ENCODE measurements around the gene PRC1.

Gene PRC1

DNA sequence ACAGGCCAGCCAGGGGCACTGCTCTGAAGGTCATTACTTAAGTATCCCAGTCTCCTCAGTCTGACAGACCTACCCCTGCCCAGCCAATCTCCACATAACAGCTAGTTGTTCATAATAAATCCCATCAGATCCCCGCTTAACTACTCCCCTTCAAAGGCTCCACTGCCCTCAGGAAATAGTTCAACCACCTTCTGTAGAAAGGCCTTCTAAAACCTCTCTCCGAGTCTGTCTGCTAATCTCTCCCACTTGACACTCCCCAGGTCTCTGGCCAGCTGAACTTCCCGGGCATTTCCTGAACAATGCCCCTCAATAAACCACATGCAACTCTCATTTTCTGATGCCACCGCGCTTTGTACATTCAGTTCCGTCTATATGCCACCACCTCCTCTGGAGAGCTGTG is 6.0 kb downstream of the PRC1 start:
- no peak for DNase-seq

- DNase-seq, result no peak
Observed at GRCh38 chr15:90987561-90988141, 6.7 kb downstream of the PRC1 start.

DNA sequence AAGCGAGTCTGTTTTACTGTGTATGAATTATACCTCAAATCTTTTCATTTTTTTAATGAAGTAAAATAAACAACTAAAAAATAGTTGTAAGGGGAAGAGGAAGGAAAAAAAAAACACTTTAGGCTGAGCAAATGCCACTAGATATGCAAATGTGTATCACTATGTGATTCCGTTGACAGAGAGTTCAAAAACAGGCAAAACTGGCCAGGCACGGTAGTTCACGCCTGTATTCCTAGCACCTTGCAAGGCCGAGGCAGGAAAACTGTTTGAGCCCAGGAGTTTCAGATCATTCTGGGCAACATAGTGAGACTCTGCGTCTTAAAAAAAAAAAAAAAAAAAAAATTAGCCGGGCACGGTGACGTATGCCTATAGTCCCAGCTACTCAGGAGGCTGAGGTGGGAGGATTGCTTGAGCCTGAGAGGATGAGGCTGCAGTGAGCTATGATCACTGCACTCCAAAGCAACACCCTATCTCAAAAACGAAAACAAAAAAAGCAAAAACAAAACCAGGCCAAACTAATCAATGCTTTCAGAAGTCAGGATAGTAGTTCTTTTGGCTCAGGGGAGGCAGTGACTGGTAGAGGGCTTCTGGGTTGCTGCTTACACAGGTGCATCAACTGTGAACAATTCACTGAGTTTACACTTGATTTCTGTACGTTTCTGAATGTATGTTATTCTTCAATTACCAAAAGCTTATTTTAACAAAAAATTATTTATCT is 7.4 kb downstream of the PRC1 start:
- no peak for DNase-seq

DNA sequence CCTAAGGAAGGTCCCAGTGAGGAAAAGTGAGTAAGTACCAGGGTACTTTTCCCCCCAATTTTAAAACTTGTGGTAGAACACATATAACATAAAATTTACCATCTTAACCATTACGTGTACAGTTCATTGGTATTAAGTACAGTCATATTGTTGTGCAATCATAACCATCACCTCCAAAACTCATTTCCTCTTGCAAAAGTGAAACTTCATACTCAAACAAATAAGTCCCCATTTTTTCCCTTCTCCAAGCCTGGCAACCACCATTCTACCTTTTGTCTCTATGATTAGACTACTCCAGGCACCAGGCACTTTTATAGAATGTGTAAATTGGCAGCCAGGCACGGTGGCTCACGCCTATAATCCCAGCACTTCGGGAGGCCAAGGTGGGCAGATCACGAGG is 12.2 kb downstream of the PRC1 start:
- DNase-seq, result no peak

DNA sequence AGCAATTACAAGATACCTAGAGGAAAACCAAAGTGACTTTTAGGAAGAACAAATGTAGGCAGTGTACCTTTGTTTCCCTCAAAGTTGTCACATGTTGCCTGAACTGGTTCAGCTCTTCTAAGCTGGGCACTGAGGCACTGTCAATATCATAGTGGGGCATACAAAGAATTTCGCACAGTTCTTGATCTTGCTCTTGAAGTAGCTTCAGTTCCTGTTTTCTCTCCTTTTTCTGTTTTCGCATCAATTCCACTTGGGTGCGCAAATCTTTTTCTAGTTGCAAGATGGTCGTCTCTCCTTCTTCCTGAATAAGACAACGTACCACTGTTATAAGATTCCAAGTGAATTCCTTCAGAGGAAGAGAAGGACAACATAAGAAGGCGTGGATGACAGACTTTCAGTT is 12.7 kb downstream of the PRC1 start:
- no peak for DNase-seq

- DNase-seq, result no peak
Observed at GRCh38 chr15:90979582-90979981, 14.8 kb downstream of the PRC1 start.

- no peak for DNase-seq
Observed at GRCh38 chr15:90974216-90974615, 20.1 kb downstream of the PRC1 start.

DNA sequence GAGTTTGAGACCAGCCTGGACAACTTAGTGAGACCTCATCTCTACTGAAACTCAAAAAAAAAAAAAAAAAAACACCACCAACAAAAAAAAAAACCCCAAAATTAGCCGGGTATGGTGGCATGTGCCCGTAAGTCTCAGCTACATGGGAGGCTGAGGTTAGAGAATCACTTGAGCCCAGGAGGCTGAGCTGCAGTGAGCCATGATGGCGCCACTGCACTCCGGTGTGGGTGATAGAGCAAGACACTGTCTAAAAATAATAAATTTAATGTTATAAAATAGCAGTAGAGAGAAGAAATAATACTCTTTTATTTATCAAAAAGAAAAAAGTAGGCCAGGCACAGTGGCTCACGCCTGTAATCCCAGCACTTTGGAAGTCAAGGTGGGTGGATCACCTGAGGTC is 22.2 kb downstream of the PRC1 start:
- no peak for DNase-seq

- DNase-seq, result no peak
Observed at GRCh38 chr15:90970274-90970673, 24.1 kb downstream of the PRC1 start.

DNA sequence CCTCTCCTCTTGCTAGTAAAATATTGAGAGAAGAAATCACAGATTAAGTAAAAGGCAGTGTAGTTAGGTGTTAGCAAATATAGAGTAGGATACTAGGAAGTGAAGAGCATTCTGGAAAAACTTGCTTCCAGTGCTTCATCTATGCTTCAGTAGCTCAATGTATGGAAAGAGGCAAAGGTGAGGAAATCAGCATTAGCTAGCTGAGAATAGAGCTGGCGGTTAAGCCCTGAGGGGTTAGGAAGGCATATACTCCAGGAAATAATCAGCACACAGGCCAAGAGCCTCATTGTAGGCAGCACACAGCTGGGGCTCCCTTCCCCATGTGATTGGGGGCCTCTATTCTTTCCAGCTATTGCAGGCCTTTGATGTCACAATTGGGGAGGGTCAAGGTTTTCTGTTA is 25.9 kb downstream of the PRC1 start:
- DNase-seq, result no peak

- DNase-seq, result no peak
Observed at GRCh38 chr15:90967206-90967605, 27.1 kb downstream of the PRC1 start.

GRCh38 chr15:90966262-90966661 is 28.1 kb downstream of the PRC1 start:
- no peak for DNase-seq

GRCh38 chr15:90962021-90962420 is 32.3 kb downstream of the PRC1 start:
- no peak for DNase-seq

DNA sequence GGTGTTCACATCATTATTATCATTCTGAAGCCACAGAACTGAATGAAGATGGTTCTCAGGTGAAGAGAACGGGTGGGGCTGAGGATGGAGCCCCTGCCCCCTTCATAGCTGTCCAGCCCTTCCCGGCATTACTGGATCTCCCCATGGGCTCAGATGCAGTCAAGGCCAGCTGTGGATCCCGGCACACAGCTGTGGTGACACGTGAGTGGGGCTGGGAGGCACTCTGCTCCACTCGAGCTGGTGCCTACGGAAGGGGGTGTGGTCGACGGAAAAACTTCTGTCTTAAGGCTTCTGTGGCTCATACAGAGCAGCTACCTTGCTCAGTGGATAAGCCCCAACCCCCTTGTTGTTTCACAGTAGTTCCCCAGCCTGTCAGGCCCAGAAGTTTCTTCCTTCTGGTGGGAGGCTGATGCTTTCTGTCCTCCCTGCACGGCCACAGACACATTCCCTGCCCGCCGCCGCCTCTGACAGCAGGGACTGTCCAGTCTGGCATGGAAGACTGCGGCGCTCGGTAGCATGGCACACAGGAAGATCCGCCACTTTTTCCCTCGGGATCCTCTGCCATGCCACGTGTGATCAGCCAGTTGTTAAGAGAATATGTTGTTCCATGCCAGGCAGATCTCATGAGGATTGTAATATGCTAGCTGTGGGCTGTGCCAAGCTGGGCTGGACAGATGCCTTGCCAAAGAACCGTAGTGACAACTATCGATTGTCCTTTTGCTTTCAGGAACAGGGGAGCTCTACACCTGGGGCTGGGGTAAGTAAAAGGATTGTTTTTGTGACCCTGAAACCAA is 33.8 kb downstream of the PRC1 start:
- no peak for DNase-seq

DNA sequence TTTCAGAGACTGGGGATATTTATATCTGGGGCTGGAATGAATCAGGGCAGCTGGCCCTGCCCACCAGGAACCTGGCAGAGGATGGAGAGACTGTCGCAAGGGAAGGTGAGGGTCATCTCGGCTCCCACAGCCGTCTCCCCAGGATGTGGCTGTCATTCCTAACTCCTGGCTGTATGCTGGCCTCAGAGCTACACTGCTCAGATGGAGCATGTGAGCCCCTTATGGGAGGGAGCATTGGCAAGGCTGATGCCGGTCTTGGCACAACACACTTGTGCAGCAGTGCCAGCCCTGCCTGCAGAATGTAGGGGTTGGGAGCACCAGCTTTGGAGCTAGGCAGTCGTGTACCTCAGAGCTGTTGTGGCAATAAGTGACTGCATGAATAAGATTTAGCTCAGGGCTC is 34.4 kb downstream of the PRC1 start:
- DNase-seq, result no peak

GRCh38 chr15:90959028-90959595 is 35.2 kb downstream of the PRC1 start:
- DNase-seq, result no peak

GRCh38 chr15:90957791-90958190 is 36.5 kb downstream of the PRC1 start:
- DNase-seq, result no peak

- no peak for DNase-seq
Observed at GRCh38 chr15:90957031-90957790, 37.1 kb downstream of the PRC1 start.

- peak; percentile 82 to 83 for DNase-seq
Observed at GRCh38 chr15:90956274-90957030, 37.9 kb downstream of the PRC1 start.

GRCh38 chr15:90955624-90956273 is 38.6 kb downstream of the PRC1 start:
- peak; percentile 32 to 33 for DNase-seq

Measured in activated T-cell treated with anti-CD3 and anti-CD28 coated beads, Interleukin-2, amount 50 U/mL, for 48 hours (primary cell).